SK-N-DZ (cell line): Measurements from ENCODE around the gene SLC4A11.

Source experiments
- DNase-seq: peaks from one replicate; pipeline ENCODE4 v3.0.0-alpha.2; 2015; ENCODE audit warnings: low spot score

The SLC4A11 gene

DNA sequence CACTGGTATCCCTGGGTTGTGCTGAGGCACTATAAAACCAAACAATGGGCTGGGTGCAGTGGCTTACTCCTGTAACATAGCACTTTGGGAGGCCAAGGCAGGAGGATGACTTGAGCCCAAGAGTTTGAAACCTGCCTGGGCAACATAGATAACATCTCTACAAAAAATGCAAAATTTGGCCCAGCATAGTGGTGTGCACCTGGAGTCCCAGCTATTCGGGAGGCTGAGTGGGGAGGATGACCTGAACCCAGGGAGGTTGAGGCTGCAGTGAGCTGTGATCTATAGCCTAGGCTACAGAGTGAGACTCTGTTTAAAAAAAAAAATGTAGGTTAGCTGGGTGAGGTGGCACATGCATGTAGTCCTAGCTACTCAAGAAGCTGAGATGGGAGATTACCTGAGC lies 7.7 kb upstream of the SLC4A11 start:
- no peak for DNase-seq

- DNase-seq: no peak
These were observed 6.7 kb upstream of the SLC4A11 start for GRCh38 chr20:3245711-3246110.

DNA sequence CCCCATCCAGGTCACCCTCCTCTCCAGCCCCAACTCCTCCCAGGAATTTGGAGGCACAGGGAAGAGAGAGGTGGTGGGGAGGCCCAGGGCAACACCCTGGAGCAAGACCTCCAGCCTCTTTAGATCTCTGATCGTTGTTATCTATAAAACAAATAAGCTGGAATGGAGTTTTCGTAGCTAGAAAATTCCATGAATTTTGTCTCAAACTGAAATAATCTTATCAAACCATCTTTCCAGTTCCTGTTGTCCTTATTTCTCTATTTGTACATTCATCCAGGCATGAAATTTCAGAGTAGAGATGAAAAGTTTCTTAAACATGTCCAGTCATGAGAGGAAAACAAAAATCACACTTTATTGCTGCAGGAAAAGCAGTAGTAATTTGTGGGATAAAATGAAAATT lies 6.2 kb upstream of the SLC4A11 start:
- no peak for DNase-seq

- DNase-seq: no peak
These were observed 5.6 kb upstream of the SLC4A11 start for GRCh38 chr20:3244613-3245012.

DNA sequence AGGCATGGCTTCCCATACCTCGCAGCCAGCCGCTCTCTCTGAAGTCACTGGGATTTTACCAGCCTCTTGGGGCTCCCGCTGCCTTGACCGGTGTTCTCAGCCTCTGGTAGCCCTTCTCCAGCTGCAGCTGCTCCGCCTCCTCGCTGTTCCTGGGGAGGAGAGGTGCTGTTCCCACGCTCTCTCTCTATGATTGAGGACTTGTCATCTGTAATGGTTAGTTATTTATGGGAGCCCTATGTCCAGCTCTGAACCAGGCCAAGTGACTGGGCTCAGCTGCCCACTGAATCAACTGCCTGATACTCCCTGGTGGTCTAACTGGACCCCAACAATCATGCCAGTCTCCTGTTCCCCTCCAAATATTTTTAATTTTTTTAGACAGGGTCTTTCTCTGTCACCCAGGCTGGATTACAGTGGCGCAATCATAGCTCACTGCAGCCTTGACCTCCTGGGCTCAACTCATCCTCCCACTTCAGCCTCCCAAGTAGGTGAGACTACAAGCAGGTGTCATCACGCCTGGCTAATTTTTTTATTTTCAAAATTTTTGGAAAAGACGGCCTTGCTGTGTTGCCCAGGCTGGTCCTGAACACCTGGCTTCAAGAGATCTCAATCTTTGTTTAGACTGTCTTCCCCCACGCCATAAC lies 4.8 kb upstream of the SLC4A11 start:
- DNase-seq: no peak

- DNase-seq: no peak
These were observed 3.2 kb upstream of the SLC4A11 start for GRCh38 chr20:3242172-3242692.

- no peak for DNase-seq
These were observed 1.9 kb upstream of the SLC4A11 start for GRCh38 chr20:3240776-3241363.

DNA sequence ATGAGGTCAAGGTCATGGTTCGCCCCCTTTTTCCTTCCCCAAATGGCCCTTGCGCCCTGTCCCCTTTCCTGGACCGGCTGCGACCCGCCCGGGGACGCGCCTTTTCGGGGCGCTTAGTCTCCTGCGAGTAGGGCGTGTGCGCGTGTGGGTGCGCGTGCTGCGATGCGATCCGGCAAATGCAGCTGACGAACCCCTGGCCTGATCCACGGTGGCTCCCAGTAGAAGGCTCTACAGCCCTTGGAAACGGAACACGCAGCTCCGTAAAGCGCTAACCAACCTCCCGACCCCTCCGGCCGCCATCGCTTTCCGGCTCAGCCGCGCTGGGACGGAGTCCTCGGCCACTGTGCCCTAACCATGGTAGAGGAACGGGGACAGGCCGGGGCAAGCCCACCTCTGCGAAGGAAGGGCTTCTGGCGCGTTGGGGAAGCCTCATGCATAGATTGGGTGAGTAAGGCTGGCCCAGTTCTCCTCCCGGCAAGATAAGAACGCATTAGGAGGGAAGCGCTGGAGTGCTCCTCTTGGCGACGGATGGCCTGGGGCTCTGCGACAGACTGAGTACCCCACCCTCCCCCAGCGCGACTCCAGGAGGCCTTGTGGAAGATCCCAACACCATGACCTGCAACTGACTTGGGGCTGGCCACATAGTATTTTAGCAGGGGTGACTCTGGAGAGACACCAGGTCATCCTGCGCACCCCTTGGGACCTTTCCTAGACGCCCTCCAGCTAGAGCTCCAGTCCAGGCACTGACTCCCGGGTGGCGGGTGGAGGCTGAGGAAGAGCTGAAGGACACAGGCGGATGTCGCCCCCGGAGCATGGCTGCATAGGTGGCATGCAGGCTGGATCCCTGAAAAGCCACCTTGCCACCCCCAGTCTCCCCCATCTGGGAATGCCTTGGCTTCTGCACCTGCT lies 1.1 kb upstream of the SLC4A11 start:
- DNase-seq: no peak

DNA sequence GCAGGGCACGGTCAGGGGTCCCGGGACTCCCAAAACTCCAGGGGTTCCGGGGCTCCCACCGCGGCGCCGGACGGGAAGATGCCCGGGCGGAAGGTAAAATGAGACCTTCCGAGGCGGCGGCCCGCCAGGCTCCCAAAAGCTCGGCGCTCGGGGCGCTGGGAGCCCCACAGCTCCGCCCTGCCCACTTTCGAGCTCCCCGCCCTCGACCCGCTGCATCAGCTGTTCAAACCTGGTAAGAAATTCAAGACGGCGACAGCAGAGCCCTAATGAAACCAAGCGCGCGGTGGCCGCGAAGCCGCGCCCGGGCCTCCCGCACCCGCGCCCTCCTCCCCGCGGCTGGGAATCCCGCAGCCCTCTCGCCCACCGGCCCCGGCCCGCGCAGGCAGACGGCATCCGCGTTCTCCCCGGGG lies 369 bp downstream of the SLC4A11 start:
- DNase-seq: no peak

DNA sequence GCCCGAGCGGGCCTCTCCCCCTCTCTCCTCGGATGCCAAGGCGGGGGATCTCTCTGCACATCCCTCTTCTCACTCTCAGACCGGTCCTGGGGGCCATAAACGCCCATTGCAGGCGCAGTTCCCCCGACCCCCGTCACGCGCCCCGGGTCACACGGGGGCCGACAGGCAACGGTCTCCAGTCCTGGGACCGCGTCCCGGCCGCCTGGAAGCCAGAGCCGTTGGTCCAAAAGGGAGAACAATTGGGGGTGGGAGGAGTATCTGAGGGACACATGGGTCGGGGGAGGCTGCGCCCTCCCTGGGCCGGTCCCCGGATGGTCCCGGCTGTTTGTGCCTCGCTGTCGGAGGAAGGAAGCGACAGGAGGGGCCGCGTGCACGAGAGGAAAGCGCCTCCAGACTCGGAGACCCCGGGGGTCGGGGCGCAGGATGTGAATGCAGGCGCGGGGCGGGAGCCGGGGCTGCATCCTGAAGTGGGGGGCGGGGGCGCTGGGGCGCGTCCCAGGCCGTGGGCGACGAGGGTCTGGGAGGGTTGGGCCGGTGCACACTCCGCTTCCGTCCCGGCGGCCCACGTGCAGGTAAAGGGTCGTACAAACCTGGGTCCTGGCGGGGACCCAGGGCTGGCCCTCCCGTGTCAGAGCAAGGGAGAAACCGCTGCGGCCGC lies 903 bp downstream of the SLC4A11 start:
- no peak for DNase-seq

DNA sequence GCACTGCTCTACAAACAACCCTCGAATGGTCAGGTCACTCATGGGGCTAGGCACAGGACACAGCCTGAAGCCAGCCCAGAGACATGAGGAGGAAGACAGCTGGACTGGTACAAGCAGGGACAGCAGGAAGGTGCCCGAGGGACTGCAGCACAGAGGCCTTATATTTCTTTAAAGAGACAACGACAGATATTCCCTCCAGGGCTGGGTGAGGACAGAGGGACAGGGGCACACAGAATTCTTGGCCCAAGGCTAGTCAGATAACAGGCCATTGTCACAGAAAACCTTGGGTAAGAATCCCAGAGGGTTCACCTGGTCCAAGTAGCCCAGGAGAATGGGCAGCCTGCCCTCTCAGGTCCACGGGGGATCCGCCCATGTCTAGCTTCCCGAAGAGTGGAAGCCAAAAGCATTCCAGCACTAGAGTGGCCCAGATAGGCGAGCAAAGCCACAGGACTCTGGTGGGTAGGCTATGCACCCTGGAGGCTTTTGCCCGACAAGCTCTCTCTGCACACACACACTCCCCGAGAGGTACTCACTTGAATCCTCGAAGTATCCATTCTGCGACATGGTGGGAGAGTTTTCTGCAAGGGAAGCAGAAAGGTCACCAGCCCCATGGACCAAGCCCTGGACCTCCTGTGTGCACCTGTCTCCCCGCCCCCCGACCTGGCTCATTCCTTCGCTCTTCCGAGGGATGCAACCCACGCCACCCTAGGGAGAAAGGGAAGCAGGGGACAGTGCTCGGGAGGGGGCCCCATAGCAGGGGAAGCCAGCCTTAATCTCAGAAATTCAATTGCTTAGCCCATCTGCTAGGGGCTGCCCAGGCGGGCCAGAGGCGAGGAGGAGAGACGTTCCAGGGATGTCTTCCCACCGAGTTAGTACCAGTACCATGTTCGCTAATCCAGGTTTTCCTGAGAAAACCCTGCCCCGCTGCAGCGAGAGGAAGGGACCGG lies 1.7 kb downstream of the SLC4A11 start:
- no peak for DNase-seq

DNA sequence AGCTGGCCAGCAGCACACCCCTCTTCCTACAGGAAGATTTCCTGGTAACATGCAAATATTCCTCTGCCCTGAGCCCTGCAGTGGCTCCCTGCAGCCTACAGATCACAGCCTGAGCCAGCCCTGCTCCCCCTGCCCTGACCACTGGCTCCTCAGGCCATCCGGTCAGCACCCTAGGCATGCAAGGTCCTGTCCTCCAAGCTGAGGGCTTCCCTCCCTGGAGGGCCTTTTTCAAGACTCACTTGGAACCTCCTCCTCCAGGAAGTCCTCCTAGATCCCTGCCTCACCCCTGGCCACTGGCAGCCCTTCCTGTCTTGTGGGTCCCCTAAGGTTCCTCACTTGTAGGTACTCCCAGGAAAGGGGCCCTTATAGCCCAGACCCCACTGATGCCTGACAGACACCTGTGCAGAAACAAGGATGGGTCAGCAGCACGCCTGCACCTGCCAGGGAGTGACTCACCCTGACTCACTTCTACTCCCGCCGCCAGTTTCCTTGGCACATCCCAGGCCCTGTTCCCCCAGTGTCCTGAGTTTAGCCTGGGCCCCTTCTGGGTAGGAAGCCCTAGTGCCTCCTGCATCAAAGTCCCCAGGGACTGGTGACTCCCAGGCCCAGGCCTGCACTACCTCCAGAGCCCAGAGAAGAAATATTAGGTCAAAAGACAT lies 3.2 kb downstream of the SLC4A11 start:
- no peak for DNase-seq

- DNase-seq: no peak
These were observed 4.9 kb downstream of the SLC4A11 start for GRCh38 chr20:3233991-3234498.

- no peak for DNase-seq
These were observed 5.6 kb downstream of the SLC4A11 start for GRCh38 chr20:3233131-3233990.

DNA sequence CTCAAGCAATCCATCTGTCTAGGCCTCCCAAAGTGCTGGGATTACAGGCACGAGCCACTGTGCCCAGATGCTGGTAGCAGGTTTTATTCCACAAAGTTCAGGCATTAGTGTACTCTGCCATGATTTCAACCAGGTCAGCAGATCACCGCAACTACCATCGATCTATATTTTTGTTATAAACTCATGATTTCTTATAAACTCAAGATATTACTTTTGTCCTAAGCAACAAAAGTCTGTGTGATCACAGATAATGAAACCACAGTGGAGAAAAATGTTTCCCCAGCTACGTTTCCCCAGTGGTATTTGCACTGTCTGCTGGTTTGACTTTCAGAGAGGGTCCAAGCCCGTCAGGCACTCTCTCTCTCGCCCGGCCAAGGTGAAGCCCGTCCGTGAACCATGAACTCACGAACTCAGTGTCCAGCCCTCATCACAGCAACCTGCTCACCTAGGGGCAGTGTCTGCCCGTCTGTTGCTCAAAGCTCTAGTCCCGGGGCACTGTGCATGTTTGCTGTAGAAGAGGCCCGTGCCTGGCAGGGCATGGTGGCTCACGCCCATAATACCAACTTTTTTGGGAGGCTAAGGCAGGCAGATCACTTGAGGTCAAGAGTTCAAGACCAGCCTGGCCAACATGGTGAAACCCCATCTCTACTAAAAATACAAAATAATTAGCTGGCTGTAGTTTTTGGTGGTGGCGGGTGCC lies 7.0 kb downstream of the SLC4A11 start:
- DNase-seq: no peak

DNA sequence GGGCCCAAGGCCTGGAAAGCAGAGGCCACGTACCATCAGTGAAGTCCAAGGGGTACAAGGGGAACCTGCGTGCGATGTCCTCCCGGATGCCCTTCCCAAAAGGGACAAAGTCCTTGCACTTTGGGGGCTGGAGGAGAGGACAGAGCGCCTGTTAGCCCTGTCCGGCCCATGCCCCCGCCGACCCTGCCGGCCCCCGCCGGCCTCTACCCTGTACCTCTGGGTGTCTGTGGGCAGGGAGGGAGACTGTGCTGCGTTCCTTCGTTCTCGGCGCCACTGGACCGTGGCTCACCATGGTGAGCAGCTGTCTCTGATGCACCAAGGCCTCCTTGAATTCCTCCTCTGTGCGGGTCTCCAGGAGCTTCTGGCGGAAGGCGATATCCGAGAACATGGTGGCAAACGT lies 7.9 kb downstream of the SLC4A11 start:
- DNase-seq: no peak

GRCh38 chr20:3229798-3230197 lies 9.2 kb downstream of the SLC4A11 start:
- no peak for DNase-seq

- DNase-seq: no peak
These were observed 9.8 kb downstream of the SLC4A11 start for GRCh38 chr20:3229158-3229557.

DNA sequence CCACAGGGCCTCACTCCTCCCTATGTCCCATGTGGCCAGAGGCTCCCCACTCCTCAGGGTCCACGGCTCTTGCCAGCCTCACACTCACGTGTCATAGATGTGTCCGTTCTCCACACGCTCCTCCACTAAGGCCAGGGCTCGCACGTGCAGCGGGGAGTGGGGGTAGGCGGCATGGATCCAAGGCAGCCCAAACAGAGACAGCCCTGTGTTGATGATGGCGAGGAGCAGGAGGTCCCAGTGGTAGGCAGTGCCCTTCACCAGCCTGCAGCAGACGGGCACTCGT lies 10.3 kb downstream of the SLC4A11 start:
- DNase-seq: no peak
